ENCODE measurements around the gene FNDC4.

Gene FNDC4

DNA sequence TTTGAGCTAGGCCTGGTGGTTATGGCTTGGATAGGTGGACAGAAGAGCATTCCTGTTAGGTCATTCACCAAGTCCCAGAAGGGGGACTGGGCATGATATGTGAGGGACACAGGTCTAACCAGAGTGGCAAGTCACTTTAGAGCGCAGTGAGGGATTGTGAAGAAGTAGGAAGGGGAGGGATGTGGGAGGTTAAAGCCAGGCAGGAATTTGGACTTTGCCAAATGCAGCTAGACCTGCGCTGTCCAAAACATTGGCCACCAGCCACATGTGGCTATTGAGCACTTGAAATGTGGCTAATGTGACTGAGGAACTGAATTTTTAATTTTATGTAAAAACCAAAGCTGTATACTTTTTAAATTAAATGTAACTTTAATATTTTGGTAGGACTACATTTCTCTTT lies 25.3 kb upstream of the FNDC4 start:
- DNase-seq (ENCODE audit: low read depth in 1 of 2, low spot score in 1 of 2), result no peak
- Histone ChIP-seq H3K27me3 (ENCODE audit: insufficient read depth, poor library complexity, severe bottlenecking) (no peaks in the 10 kb centered on the region), H3K4me3 (replicated peaks; ENCODE audit: insufficient read depth, low read length) (no peak overlapping the region), H3K27ac (replicated peaks) (no peak overlapping the region)
- no peak for TF ChIP-seq GABPA (IDR thresholded peaks at IDR 0.05; ENCODE audit: low read depth)
- TF ChIP-seq, protein P1, sequence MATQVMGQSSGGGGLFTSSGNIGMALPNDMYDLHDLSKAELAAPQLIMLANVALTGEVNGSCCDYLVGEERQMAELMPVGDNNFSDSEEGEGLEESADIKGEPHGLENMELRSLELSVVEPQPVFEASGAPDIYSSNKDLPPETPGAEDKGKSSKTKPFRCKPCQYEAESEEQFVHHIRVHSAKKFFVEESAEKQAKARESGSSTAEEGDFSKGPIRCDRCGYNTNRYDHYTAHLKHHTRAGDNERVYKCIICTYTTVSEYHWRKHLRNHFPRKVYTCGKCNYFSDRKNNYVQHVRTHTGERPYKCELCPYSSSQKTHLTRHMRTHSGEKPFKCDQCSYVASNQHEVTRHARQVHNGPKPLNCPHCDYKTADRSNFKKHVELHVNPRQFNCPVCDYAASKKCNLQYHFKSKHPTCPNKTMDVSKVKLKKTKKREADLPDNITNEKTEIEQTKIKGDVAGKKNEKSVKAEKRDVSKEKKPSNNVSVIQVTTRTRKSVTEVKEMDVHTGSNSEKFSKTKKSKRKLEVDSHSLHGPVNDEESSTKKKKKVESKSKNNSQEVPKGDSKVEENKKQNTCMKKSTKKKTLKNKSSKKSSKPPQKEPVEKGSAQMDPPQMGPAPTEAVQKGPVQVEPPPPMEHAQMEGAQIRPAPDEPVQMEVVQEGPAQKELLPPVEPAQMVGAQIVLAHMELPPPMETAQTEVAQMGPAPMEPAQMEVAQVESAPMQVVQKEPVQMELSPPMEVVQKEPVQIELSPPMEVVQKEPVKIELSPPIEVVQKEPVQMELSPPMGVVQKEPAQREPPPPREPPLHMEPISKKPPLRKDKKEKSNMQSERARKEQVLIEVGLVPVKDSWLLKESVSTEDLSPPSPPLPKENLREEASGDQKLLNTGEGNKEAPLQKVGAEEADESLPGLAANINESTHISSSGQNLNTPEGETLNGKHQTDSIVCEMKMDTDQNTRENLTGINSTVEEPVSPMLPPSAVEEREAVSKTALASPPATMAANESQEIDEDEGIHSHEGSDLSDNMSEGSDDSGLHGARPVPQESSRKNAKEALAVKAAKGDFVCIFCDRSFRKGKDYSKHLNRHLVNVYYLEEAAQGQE (IDR thresholded peaks at IDR 0.05; ENCODE audit: insufficient replicate concordance, low read depth), result no peak
- TF ChIP-seq POLR2AphosphoS5 (IDR thresholded peaks at IDR 0.05; ENCODE audit: low read depth), result no peak
- no peak for TF ChIP-seq SPI1 (IDR thresholded peaks at IDR 0.05; ENCODE audit: borderline replicate concordance, low read depth)
- no peak for TF ChIP-seq CTCF (IDR thresholded peaks at IDR 0.05; ENCODE audit: insufficient read depth, low read length)

DNA sequence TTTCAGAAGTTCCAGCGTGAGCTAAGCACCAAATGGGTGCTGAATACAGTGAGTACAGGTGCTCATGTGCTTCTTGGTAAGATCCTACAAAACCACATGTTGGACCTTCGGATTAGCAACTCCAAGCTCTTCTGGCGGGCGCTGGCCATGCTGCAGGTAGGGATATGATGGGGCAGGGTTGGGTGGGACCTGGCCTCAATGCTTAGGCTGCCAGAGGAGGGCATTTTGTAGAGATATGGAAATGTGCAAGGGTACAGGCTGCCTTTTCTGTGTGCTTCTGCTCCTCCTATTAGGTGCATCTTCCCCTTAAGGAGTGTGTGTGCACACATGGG lies 23.7 kb upstream of the FNDC4 start:
- Histone ChIP-seq H3K4me3 (replicated peaks; ENCODE audit: insufficient read depth, low read length) (no peak overlapping the region), H3K27ac (replicated peaks) (no peak overlapping the region), H3K27me3 (ENCODE audit: insufficient read depth, poor library complexity, severe bottlenecking) (no peaks in the 10 kb centered on the region)
- TF ChIP-seq POLR2AphosphoS5 (IDR thresholded peaks at IDR 0.05; ENCODE audit: low read depth) (no peak), GABPA (IDR thresholded peaks at IDR 0.05; ENCODE audit: low read depth) (no peak)
- DNase-seq (ENCODE audit: low read depth in 1 of 2, low spot score in 1 of 2), result no peak

GRCh38 chr2:27518113-27518781 lies 23.2 kb upstream of the FNDC4 start:
- TF ChIP-seq GABPA (IDR thresholded peaks at IDR 0.05; ENCODE audit: low read depth) (no peak), POLR2AphosphoS5 (IDR thresholded peaks at IDR 0.05; ENCODE audit: low read depth) (no peak), CTCF (IDR thresholded peaks at IDR 0.05; ENCODE audit: insufficient read depth, low read length) (no peak), SPI1 (IDR thresholded peaks at IDR 0.05; ENCODE audit: borderline replicate concordance, low read depth) (no peak)
- TF ChIP-seq, protein P1 (IDR thresholded peaks at IDR 0.05; ENCODE audit: insufficient replicate concordance, low read depth), result no peak
- no peak overlapping the region for H3K4me3 ChIP-seq (replicated peaks; ENCODE audit: insufficient read depth, low read length)
- no peak for DNase-seq (ENCODE audit: low read depth in 1 of 2, low spot score in 1 of 2)
- H3K27me3 ChIP-seq (ENCODE audit: insufficient read depth, poor library complexity, severe bottlenecking), result no peaks in the 10 kb centered on the region
- no peak overlapping the region for H3K27ac ChIP-seq (replicated peaks)

DNA sequence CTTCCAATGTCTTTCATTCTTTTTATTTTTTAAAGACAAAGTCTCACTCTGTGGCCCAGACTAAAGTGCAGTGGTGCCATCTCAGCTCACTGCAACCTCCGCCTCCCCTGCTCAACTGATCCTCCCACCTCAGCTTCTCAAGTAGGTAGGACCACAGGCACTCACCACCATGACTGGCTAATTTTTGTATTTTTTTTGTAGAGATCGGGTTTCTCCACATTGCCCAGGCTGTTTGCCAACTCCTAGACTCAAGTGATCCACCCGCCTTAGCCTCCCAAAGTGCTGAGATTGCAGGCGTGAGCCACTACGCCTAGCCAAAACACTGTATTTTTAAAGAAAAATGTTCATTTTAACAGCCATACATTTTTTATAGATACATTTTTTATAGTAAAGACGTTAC lies 14.3 kb upstream of the FNDC4 start:
- Histone ChIP-seq H3K27me3 (ENCODE audit: insufficient read depth, poor library complexity, severe bottlenecking) (peaks cover 3% of the 10 kb centered on the region), H3K27ac (replicated peaks) (no peak overlapping the region), H3K4me3 (replicated peaks; ENCODE audit: insufficient read depth, low read length) (no peak overlapping the region)
- DNase-seq (ENCODE audit: low read depth in 1 of 2, low spot score in 1 of 2), result no peak
- TF ChIP-seq POLR2AphosphoS5 (IDR thresholded peaks at IDR 0.05; ENCODE audit: low read depth) (no peak), CTCF (IDR thresholded peaks at IDR 0.05; ENCODE audit: insufficient read depth, low read length) (no peak), GABPA (IDR thresholded peaks at IDR 0.05; ENCODE audit: low read depth) (no peak), SPI1 (IDR thresholded peaks at IDR 0.05; ENCODE audit: borderline replicate concordance, low read depth) (no peak)
- TF ChIP-seq, protein P1 (IDR thresholded peaks at IDR 0.05; ENCODE audit: insufficient replicate concordance, low read depth), result no peak

Data from HL-60 (cell line).